Fibroblast of lung (primary cell): ENCODE results near the gene TMEM63B. TPM values are rescaled to one million over a fixed set of nuclear protein-coding genes. Genes with fewer than 3 reads are reported as not detected.

ENCODE experiments used
- DNase-seq, 2 donors: peaks; one replicate each; pipeline versions ENCODE4 v3.0.0 to v3.0.0-alpha.2; 2010; ENCODE audit warnings: low read depth in 2 of 2
- H2AFZ ChIP-seq: 2 replicates; pipeline ENCODE4 v1.5.1; 2012; ENCODE audit warnings: low read length, control low read depth, inconsistent platforms
- H3K27ac ChIP-seq: 2 replicates; pipeline ENCODE4 v1.5.1; 2011; ENCODE audit warnings: low read length, control low read depth; ENCODE audit not compliant: insufficient read depth
- H3K27me3 ChIP-seq: 2 replicates; pipeline ENCODE4 v1.5.1; 2011; ENCODE audit warnings: mild to moderate bottlenecking, low read length; ENCODE audit not compliant: control insufficient read depth, insufficient read depth
- H3K36me3 ChIP-seq: 2 replicates; pipeline ENCODE4 v1.5.1; 2011; ENCODE audit warnings: low read length; ENCODE audit not compliant: control insufficient read depth, insufficient read depth
- H3K4me1 ChIP-seq: 2 replicates; pipeline ENCODE4 v1.5.1; 2011; ENCODE audit warnings: low read length; ENCODE audit not compliant: control insufficient read depth, insufficient read depth; ENCODE audit errors: extremely low read depth
- H3K4me2 ChIP-seq: 2 replicates; pipeline ENCODE4 v1.5.1; 2011; ENCODE audit warnings: low read length, control low read depth; ENCODE audit not compliant: insufficient read depth; ENCODE audit errors: extremely low read depth
- H3K4me3 ChIP-seq, 4 experiments: fragments of 200-600 bp in 1 of 4; sonication (generic) in 1 of 4; replicated peaks in 1 of 4; 2 replicates each; pipeline ENCODE4 v1.5.1; 2011 to 2016; ENCODE audit warnings: low read length in 4 of 4, low read depth in 3 of 4, mild to moderate bottlenecking in 3 of 4, control low read depth in 2 of 4, inconsistent platforms in 1 of 4, mixed read lengths in 1 of 4; ENCODE audit not compliant: insufficient read depth in 1 of 4; ENCODE audit errors: control extremely low read depth in 1 of 4
- H3K79me2 ChIP-seq: 2 replicates; pipeline ENCODE4 v1.5.1; 2012; ENCODE audit warnings: mild to moderate bottlenecking, low read length, inconsistent platforms; ENCODE audit not compliant: control insufficient read depth, insufficient read depth
- H3K9ac ChIP-seq: 2 replicates; pipeline ENCODE4 v1.5.1; 2011; ENCODE audit warnings: mild to moderate bottlenecking, low read length, control low read depth; ENCODE audit not compliant: insufficient read depth
- H3K9me3 ChIP-seq: 2 replicates; pipeline ENCODE4 v1.5.1; 2012; ENCODE audit warnings: low read depth, low read length; ENCODE audit not compliant: control insufficient read depth, insufficient read depth
- H4K20me1 ChIP-seq: 2 replicates; pipeline ENCODE4 v1.5.1; 2011; ENCODE audit warnings: low read length; ENCODE audit not compliant: control insufficient read depth, insufficient read depth; ENCODE audit errors: extremely low read depth
- CTCF ChIP-seq, 2 donors: IDR thresholded peaks in 1 of 2; conservative IDR thresholded peaks in 1 of 2; 1 replicate in 1 of 2; 2 replicates in 1 of 2; pipeline ENCODE4 v1.5.1; 2011 to 2012; ENCODE audit warnings: low read length in 2 of 2, control low read depth in 1 of 2, inconsistent platforms in 1 of 2, low read depth in 1 of 2, mild to moderate bottlenecking in 1 of 2
- EZH2 ChIP-seq: IDR thresholded peaks from 2 replicates; pipeline ENCODE4 v1.5.1; 2012; ENCODE audit warnings: low read length, control low read depth, mild to moderate bottlenecking; ENCODE audit errors: missing control alignments
- polyA minus RNA-seq: library from RNA; depleted of rRNA, polyadenylated mRNA; stranded (reverse); fragments of >200 nt; gene quantifications from 2 replicates; pipeline ENCODE4 v1.2.3, GENCODE V29; 2011; ENCODE audit warnings: low replicate concordance
- polyA plus RNA-seq, 2 donors: library from polyadenylated mRNA; depleted of rRNA in 1 of 2; stranded (reverse) in 1 of 2; unstranded in 1 of 2; fragments of >200 nt; gene quantifications; 2 replicates each; pipeline ENCODE4 v1.2.1, GENCODE V29; 2011 to 2012; ENCODE audit warnings: missing spikeins in 1 of 2
- total RNA-seq: library from RNA; depleted of rRNA; stranded (reverse); fragments of >200 nt; gene quantifications from 2 replicates; pipeline ENCODE4 v1.2.1, GENCODE V29; 2014

TMEM63B gene
- total RNA-seq (22.9 and 42.1 TPM in 2 replicates), polyA plus RNA-seq (32.2 and 47.6 TPM in 2 replicates), polyA minus RNA-seq (126 and 162 TPM in 2 replicates)
- polyA plus RNA-seq (2012): 22.8 and 29.5 TPM in 2 replicates

GRCh38 chr6:44127186-44128019 is at the start of gene TMEM63B, which contains the start of gene MRPL14:
TMEM63B (plus strand) TSS chr6:44127554; CDS start chr6:44134585, 7,031 bp downstream.
MRPL14 (minus strand) TSS chr6:44127452; CDS start chr6:44116611, 10,841 bp downstream.
- Histone ChIP-seq H3K9me3 (no peaks in the 10 kb centered on the region), H3K4me1 (peaks cover 11% of the 10 kb centered on the region), H3K36me3 (no peaks in the 10 kb centered on the region), H3K27me3 (no peaks in the 10 kb centered on the region), H2AFZ (peak within 1 kb of the TSS; percentile 39), H3K4me3 (peak within 1 kb of the TSS; percentile 75 to 96 (median 90)), H3K9ac (peak within 1 kb of the TSS; percentile 76), H3K79me2 (peaks cover 56% of the 10 kb centered on the region), H3K27ac (peak within 1 kb of the TSS; percentile 81), H3K4me2 (peak within 1 kb of the TSS; percentile 99), H4K20me1 (peaks cover 2% of the 10 kb centered on the region)
- TF ChIP-seq EZH2 (no peak), CTCF (conservative IDR thresholded peaks at IDR 0.05 in 1 of 2, IDR thresholded peaks at IDR 0.05 in 1 of 2; ENCODE audit: low read depth in 1 of 2, low read length in 2 of 2) (no peak)
- peak; percentile 77 to 89 for DNase-seq

- peaks cover 22% of the 10 kb centered on the region for H3K4me1 ChIP-seq
- H4K20me1 ChIP-seq: no peaks in the 10 kb centered on the region
- no peak overlapping the region for H2AFZ ChIP-seq
- H3K79me2 ChIP-seq: no peaks in the 10 kb centered on the region
- no peak overlapping the region for H3K4me3 ChIP-seq
- no peak for DNase-seq
- no peak overlapping the region for H3K27ac ChIP-seq
- TF ChIP-seq CTCF (conservative IDR thresholded peaks at IDR 0.05 in 1 of 2, IDR thresholded peaks at IDR 0.05 in 1 of 2; ENCODE audit: low read depth in 1 of 2, low read length in 2 of 2) (no peak), EZH2 (no peak)
- no peak overlapping the region for H3K9ac ChIP-seq
- no peaks in the 10 kb centered on the region for H3K27me3 ChIP-seq
- H3K36me3 ChIP-seq: no peaks in the 10 kb centered on the region
- H3K4me2 ChIP-seq: no peak overlapping the region
- no peaks in the 10 kb centered on the region for H3K9me3 ChIP-seq
These were observed 49.0 kb upstream of the TMEM63B start for GRCh38 chr6:44078219-44078826.
